Measurements from ENCODE around the gene GMDS.

DNA sequence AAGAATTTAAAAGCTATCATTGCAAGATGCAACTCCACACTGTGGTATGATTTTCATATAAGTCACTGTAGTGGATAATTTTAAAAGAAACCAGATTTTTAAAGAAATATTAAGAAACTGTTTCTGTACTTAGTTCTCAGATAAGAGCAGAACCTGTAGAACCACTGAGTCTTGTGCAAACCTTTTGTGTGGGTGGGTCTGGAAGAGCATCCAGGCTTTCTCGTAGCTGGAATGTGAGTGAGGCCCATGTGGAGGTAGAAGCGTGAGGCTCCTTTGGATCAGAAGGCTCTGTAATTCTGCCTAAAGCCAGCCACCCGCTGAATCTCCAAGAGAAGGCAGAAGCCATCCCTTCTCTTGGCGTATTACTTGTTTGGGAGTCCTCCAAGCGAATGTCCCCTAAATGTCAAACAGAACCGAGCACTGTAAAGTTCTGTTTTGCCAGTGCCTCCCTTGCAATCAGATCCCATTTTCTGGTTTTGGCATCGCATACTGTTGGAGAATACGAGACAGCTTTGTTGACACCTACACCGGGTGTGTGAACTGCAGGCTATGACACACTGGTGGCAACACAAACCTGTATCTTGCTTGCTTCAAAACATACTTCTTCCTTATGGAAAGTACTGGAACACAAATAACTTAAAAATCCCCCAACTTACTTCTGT, 447.0 kb downstream of the GMDS start:
- TF ChIP-seq EZH2phosphoT487 (IDR thresholded peaks at IDR 0.05; ENCODE audit: insufficient read depth, low read depth) (no peak), EZH2 (IDR thresholded peaks at IDR 0.05; ENCODE audit: insufficient read depth, poor library complexity, severe bottlenecking) (no peak)
